Measurements from ENCODE around the gene TNFRSF19.

GRCh38 chr13:23707674-23708073, 137.5 kb downstream of the TNFRSF19 start:
- TF ChIP-seq, protein P1, sequence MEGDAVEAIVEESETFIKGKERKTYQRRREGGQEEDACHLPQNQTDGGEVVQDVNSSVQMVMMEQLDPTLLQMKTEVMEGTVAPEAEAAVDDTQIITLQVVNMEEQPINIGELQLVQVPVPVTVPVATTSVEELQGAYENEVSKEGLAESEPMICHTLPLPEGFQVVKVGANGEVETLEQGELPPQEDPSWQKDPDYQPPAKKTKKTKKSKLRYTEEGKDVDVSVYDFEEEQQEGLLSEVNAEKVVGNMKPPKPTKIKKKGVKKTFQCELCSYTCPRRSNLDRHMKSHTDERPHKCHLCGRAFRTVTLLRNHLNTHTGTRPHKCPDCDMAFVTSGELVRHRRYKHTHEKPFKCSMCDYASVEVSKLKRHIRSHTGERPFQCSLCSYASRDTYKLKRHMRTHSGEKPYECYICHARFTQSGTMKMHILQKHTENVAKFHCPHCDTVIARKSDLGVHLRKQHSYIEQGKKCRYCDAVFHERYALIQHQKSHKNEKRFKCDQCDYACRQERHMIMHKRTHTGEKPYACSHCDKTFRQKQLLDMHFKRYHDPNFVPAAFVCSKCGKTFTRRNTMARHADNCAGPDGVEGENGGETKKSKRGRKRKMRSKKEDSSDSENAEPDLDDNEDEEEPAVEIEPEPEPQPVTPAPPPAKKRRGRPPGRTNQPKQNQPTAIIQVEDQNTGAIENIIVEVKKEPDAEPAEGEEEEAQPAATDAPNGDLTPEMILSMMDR (conservative IDR thresholded peaks at IDR 0.05; ENCODE audit: low read depth, low read length): peak; percentile 52
- TF ChIP-seq POLR2A (IDR thresholded peaks at IDR 0.05; ENCODE audit: low read depth, low read length) (no peak), RFX5 (IDR thresholded peaks at IDR 0.05; ENCODE audit: low read depth, low read length) (no peak)

All from IMR-90 (cell line).